ENCODE data around the gene CARMIL1. TPM values are rescaled to one million over a fixed set of nuclear protein-coding genes. Genes with fewer than 3 reads are reported as not detected.
A peak's percentile ranks its signal among the peaks of the same experiment; 100 is the strongest.

Gene CARMIL1
- total RNA-seq, 2 donors from 2014 or later = 11.9 to 13.7 TPM

- no peak overlapping the region for H3K4me3 ChIP-seq
- DNase-seq (no peak), ATAC-seq (no peak)
- no peaks in the 10 kb centered on the region for H3K27me3 ChIP-seq
- intact Hi-C loops (cut with DNase I) = no loop called here
- H3K36me3 ChIP-seq (replicated peaks in 1 of 2; ENCODE audit: insufficient read depth in 1 of 2, low read depth in 2 of 2) = no peaks in the 10 kb centered on the region
- H3K9me3 ChIP-seq = no peaks in the 10 kb centered on the region
- no peak for TF ChIP-seq CTCF (IDR thresholded peaks at IDR 0.05)
- no peak for TF ChIP-seq POLR2A (IDR thresholded peaks at IDR 0.05)
- WGBS, 2 donors = 17 to 23% methylated on average over 3 of the region's 3 CpGs
- H3K27ac ChIP-seq = no peak overlapping the region
- H3K4me1 ChIP-seq = peaks cover 19% of the 10 kb centered on the region
These were observed 207.4 kb downstream of the CARMIL1 start for GRCh38 chr6:25486550-25486949.

GRCh38 chr6:25487012-25487411, 207.8 kb downstream of the CARMIL1 start:
- Histone ChIP-seq H3K36me3 (replicated peaks in 1 of 2; ENCODE audit: insufficient read depth in 1 of 2, low read depth in 2 of 2) (no peaks in the 10 kb centered on the region), H3K9me3 (no peaks in the 10 kb centered on the region), H3K4me3 (no peak overlapping the region), H3K4me1 (peaks cover 19% of the 10 kb centered on the region), H3K27ac (no peak overlapping the region), H3K27me3 (no peaks in the 10 kb centered on the region)
- intact Hi-C loops (cut with DNase I) = no loop called here
- WGBS, 2 donors = 75 to 80% methylated on average over 5 of the region's 5 CpGs
- TF ChIP-seq CTCF (IDR thresholded peaks at IDR 0.05) (no peak), POLR2A (IDR thresholded peaks at IDR 0.05) (no peak)
- ATAC-seq (no peak), DNase-seq (no peak)

DNA sequence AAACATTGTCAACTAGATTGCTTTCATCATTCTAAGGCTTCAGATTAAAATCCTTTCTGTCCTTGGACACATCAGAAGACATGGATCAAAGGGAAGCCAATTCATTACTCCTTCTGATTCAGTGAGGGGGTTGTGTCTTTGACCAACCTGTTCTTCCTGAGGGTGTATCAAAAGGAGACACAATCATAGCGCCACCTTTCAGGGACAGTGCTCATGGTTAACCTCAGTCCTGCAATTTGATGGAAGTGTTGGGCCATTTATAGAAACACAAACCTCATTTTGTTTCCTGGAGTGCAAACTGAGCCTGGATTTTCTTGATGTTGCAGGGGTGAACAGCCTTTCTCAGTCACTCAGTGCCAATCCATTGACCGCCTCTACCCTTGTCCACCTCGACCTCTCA, 209.0 kb downstream of the CARMIL1 start:
- Histone ChIP-seq H3K4me1 (peaks cover 19% of the 10 kb centered on the region), H3K9me3 (no peaks in the 10 kb centered on the region), H3K4me3 (no peak overlapping the region), H3K27ac (no peak overlapping the region), H3K36me3 (replicated peaks in 1 of 2; ENCODE audit: insufficient read depth in 1 of 2, low read depth in 2 of 2) (no peaks in the 10 kb centered on the region), H3K27me3 (no peaks in the 10 kb centered on the region)
- TF ChIP-seq POLR2A (IDR thresholded peaks at IDR 0.05) (no peak), CTCF (IDR thresholded peaks at IDR 0.05) (no peak)
- DNase-seq (no peak), ATAC-seq (no peak)
- 90 to 94% methylated on average over 3 of the region's 3 CpGs for WGBS, 2 donors
- intact Hi-C loops (cut with DNase I) = no loop called here

DNA sequence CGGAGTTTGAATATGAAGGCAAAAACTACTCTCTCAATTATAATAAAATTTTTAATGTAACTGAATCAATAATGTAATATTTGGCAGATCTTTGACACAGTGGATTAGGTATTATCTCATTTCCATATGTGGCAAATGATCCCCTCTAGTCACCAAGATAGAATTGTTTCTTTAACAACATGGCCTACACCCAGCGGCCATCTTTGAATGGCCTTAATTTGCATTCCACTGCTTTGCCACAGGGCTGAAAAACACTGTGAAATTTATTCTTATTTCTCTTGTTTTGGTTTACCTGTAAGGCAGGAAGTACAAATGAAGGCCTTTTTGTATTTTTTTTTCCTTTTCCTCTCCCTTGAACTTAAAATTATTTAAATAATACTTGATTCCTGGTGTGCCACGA, 210.2 kb downstream of the CARMIL1 start:
- Histone ChIP-seq H3K27me3 (no peaks in the 10 kb centered on the region), H3K4me3 (no peak overlapping the region), H3K9me3 (no peaks in the 10 kb centered on the region), H3K36me3 (replicated peaks in 1 of 2; ENCODE audit: insufficient read depth in 1 of 2, low read depth in 2 of 2) (no peaks in the 10 kb centered on the region), H3K4me1 (peaks cover 19% of the 10 kb centered on the region), H3K27ac (no peak overlapping the region)
- intact Hi-C loops (cut with DNase I) = no loop called here
- DNase-seq (no peak), ATAC-seq (no peak)
- TF ChIP-seq POLR2A (IDR thresholded peaks at IDR 0.05) (no peak), CTCF (IDR thresholded peaks at IDR 0.05) (no peak)
- WGBS, 2 donors = 81 to 90% methylated on average over 3 of the region's 3 CpGs

GRCh38 chr6:25490018-25490801, 211.0 kb downstream of the CARMIL1 start:
- peak; percentile 81 to 88 (median 86) for DNase-seq
- Histone ChIP-seq H3K27me3 (no peaks in the 10 kb centered on the region), H3K9me3 (no peaks in the 10 kb centered on the region), H3K4me1 (peaks cover 19% of the 10 kb centered on the region), H3K36me3 (replicated peaks in 1 of 2; ENCODE audit: insufficient read depth in 1 of 2, low read depth in 2 of 2) (no peaks in the 10 kb centered on the region), H3K27ac (peak overlapping the region in 1 of 4 donors; percentile 5), H3K4me3 (no peak overlapping the region)
- 52 to 55% methylated on average over 9 of the region's 9 CpGs for WGBS, 2 donors
- no peak for TF ChIP-seq POLR2A (IDR thresholded peaks at IDR 0.05)
- TF ChIP-seq CTCF (IDR thresholded peaks at IDR 0.05) = peak; percentile 64 to 93 (median 90)
- intact Hi-C loops (cut with DNase I) = loop anchor here (5.0 kb wide), 1 partner anchor 218 kb away; no protein-coding TSS in a partner anchor
- peak; percentile 97 for ATAC-seq
